ENCODE data around the gene RASD1. TPM values are rescaled to one million over a fixed set of nuclear protein-coding genes. Genes with fewer than 3 reads are reported as not detected.

Gene RASD1
- total RNA-seq, 1 donor from 2014 or later, result 2.1 TPM

- Mint-ChIP-seq H3K27me3 (ENCODE audit: low read depth) (no peaks in the 10 kb centered on the region), H3K36me3 (no peaks in the 10 kb centered on the region), H3K4me3 (no peak overlapping the region), H3K9me3 (peaks cover 6% of the 10 kb centered on the region), H3K4me1 (peaks cover 8% of the 10 kb centered on the region), H3K27ac (no peak overlapping the region)
- no peak for DNase-seq (ENCODE audit: low spot score in 2 of 2, unreplicated experiment in 2 of 2)
- no peak for TF ChIP-seq CTCF (IDR thresholded peaks at IDR 0.05; ENCODE audit: unreplicated experiment)
Measured at GRCh38 chr17:17536702-17537101, 40.5 kb upstream of the RASD1 start.

GRCh38 chr17:17535957-17536356 lies 39.8 kb upstream of the RASD1 start:
- H3K4me3 Mint-ChIP-seq, result no peak overlapping the region
- H3K27ac Mint-ChIP-seq, result no peak overlapping the region
- H3K36me3 Mint-ChIP-seq, result no peaks in the 10 kb centered on the region
- H3K9me3 Mint-ChIP-seq, result peaks cover 6% of the 10 kb centered on the region
- H3K27me3 Mint-ChIP-seq (ENCODE audit: low read depth), result no peaks in the 10 kb centered on the region
- DNase-seq (ENCODE audit: low spot score in 2 of 2, unreplicated experiment in 2 of 2), result no peak
- no peak for TF ChIP-seq CTCF (IDR thresholded peaks at IDR 0.05; ENCODE audit: unreplicated experiment)
- peaks cover 8% of the 10 kb centered on the region for H3K4me1 Mint-ChIP-seq

- no peaks in the 10 kb centered on the region for H3K27me3 Mint-ChIP-seq (ENCODE audit: low read depth)
- H3K9me3 Mint-ChIP-seq, result peaks cover 6% of the 10 kb centered on the region
- no peak for DNase-seq (ENCODE audit: low spot score in 2 of 2, unreplicated experiment in 2 of 2)
- no peak for TF ChIP-seq CTCF (IDR thresholded peaks at IDR 0.05; ENCODE audit: unreplicated experiment)
- peaks cover 4% of the 10 kb centered on the region for H3K4me1 Mint-ChIP-seq
- H3K4me3 Mint-ChIP-seq, result no peak overlapping the region
- H3K36me3 Mint-ChIP-seq, result no peaks in the 10 kb centered on the region
- H3K27ac Mint-ChIP-seq, result no peak overlapping the region
Measured at GRCh38 chr17:17533901-17534441, 37.8 kb upstream of the RASD1 start.

- H3K4me3 Mint-ChIP-seq, result no peak overlapping the region
- DNase-seq (ENCODE audit: low spot score in 2 of 2, unreplicated experiment in 2 of 2), result no peak
- H3K9me3 Mint-ChIP-seq, result peaks cover 6% of the 10 kb centered on the region
Measured at GRCh38 chr17:17532991-17533390, 36.8 kb upstream of the RASD1 start.

GRCh38 chr17:17531156-17531555 lies 35.0 kb upstream of the RASD1 start:
- TF ChIP-seq CTCF (IDR thresholded peaks at IDR 0.05; ENCODE audit: unreplicated experiment), result no peak
- Mint-ChIP-seq H3K27ac (no peak overlapping the region), H3K9me3 (peaks cover 6% of the 10 kb centered on the region), H3K4me3 (no peak overlapping the region), H3K36me3 (no peaks in the 10 kb centered on the region), H3K4me1 (peaks cover 2% of the 10 kb centered on the region), H3K27me3 (ENCODE audit: low read depth) (no peaks in the 10 kb centered on the region)
- DNase-seq (ENCODE audit: low spot score in 2 of 2, unreplicated experiment in 2 of 2), result no peak

More at GRCh38 chr17:17532991-17533390, 36.8 kb upstream of the RASD1 start:
- no peaks in the 10 kb centered on the region for H3K27me3 Mint-ChIP-seq (ENCODE audit: low read depth)
- H3K36me3 Mint-ChIP-seq, result no peaks in the 10 kb centered on the region
- H3K4me1 Mint-ChIP-seq, result peaks cover 2% of the 10 kb centered on the region
- H3K27ac Mint-ChIP-seq, result no peak overlapping the region
- no peak for TF ChIP-seq CTCF (IDR thresholded peaks at IDR 0.05; ENCODE audit: unreplicated experiment)
